Sigmoid colon (tissue), 4 donors: Measurements from ENCODE around the gene ZSCAN2.
"Not testable (repeated sequence)": the region's sequence is repeated elsewhere in the genome, so short reads cannot be mapped to it uniquely, and the experiment has no call there.

ENCODE experiments used
- CTCF ChIP-seq, 4 experiments: fragments of 450-650 bp in 3 of 4; fragments of 200-600 bp in 1 of 4; IDR thresholded peaks; one replicate each; pipeline ENCODE4 v1.5.1; 2016 to 2019; ENCODE audit warnings: antibody characterized with exemption in 4 of 4, mild to moderate bottlenecking in 3 of 4, moderate library complexity in 2 of 4
- POLR2A ChIP-seq, 2 donors: fragments of 450-650 bp; IDR thresholded peaks; one replicate each; pipeline ENCODE4 v1.6.1; 2016; ENCODE audit warnings: antibody characterized with exemption in 2 of 2, mild to moderate bottlenecking in 2 of 2, moderate library complexity in 2 of 2
- POLR2AphosphoS5 ChIP-seq, 4 donors: sonication (generic); formaldehyde crosslinking; IDR thresholded peaks; one replicate each; pipeline ENCODE4 v1.6.1; 2017; ENCODE audit warnings: antibody characterized with exemption in 4 of 4

- not testable (repeated sequence) for TF ChIP-seq CTCF, POLR2AphosphoS5, POLR2A (IDR thresholded peaks at IDR 0.05)
Observed at GRCh38 chr15:84583921-84584320, 16.9 kb upstream of the ZSCAN2 start.
